Body of pancreas (tissue), 4 donors: Measurements from ENCODE around the gene PAPOLA.

ENCODE experiments used
- CTCF ChIP-seq, 7 experiments: fragments of 450-650 bp in 4 of 7; fragments of 200-600 bp in 3 of 7; sonication (generic) in 3 of 7; IDR thresholded peaks; one replicate each; pipeline ENCODE4 v1.5.1; 2016 to 2019; ENCODE audit warnings: antibody characterized with exemption in 7 of 7
- POLR2A ChIP-seq, 3 donors: fragments of 450-650 bp; IDR thresholded peaks; one replicate each; pipeline ENCODE4 v1.6.1; 2016; ENCODE audit warnings: antibody characterized with exemption in 3 of 3, mild to moderate bottlenecking in 2 of 3

DNA sequence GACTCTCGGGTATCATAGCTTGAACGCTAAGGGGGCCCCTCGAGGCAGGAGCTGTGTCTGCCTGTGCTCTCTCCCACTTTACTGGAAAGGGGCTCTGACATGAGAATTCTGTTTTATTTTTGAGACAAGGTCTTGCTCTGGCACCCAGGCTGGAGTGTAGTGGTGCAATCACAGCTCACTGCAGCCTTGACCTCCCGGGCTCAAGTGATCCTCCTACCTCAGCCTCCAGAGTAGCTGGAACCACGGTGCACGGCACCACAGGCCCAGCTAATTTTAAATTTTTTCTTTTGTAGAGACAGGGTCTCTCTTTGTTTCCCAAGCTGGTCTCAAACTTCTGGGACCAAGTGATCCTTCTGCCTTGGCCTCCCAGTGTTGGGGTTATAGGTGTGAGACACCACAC is 77.7 kb downstream of the PAPOLA start:
- no peak for TF ChIP-seq CTCF (IDR thresholded peaks at IDR 0.05)
- TF ChIP-seq POLR2A (IDR thresholded peaks at IDR 0.05), result no peak
